Activated CD4-positive, alpha-beta T cell treated with anti-CD3 and anti-CD28 coated beads, Interleukin-2, amount 10 ng/mL, durations not matched to agents 24 days and 14 days (primary cell): ENCODE measurements around the gene TSPAN3. TPM values are rescaled to one million over a fixed set of nuclear protein-coding genes. Genes with fewer than 3 reads are reported as not detected.

Experiments
- DNase-seq: peaks from one replicate; pipeline ENCODE4 v3.0.0; 2022
- H3K27ac Mint-ChIP-seq: one replicate; pipeline ENCODE4 v1.8.0; 2022; ENCODE audit warnings: mild to moderate bottlenecking, mixed read lengths
- H3K27me3 Mint-ChIP-seq: one replicate; pipeline ENCODE4 v1.8.0; 2022; ENCODE audit warnings: mixed read lengths
- H3K36me3 Mint-ChIP-seq: one replicate; pipeline ENCODE4 v1.8.0; 2022; ENCODE audit warnings: low read depth, mild to moderate bottlenecking, mixed read lengths
- H3K4me1 Mint-ChIP-seq: one replicate; pipeline ENCODE4 v1.8.0; 2021; ENCODE audit warnings: mixed read lengths
- H3K4me3 Mint-ChIP-seq: one replicate; pipeline ENCODE4 v1.8.0; 2022; ENCODE audit warnings: mild to moderate bottlenecking, moderate library complexity, mixed read lengths
- H3K9me3 Mint-ChIP-seq: one replicate; pipeline ENCODE4 v1.8.0; 2021; ENCODE audit warnings: mixed read lengths
- intact Hi-C: fragments of 100-400 bp; cut with micrococcal nuclease; formaldehyde crosslinking; loops from one replicate; pipeline ENCODE4 v1.15.1; 2023
- total RNA-seq: library from RNA; stranded (reverse); gene quantifications from 2 replicates; pipeline ENCODE4 v1.2.3, GENCODE V29; 2022

TSPAN3 gene
- total RNA-seq, 1 donor from 2014 or later, result 41.4 TPM

- intact Hi-C loops, result no loop called here
- DNase-seq, result no peak
- H3K36me3 Mint-ChIP-seq, result no peaks in the 10 kb centered on the region
- peaks cover 5% of the 10 kb centered on the region for H3K27me3 Mint-ChIP-seq
- no peak overlapping the region for H3K4me3 Mint-ChIP-seq
- H3K27ac Mint-ChIP-seq, result no peak overlapping the region
- no peaks in the 10 kb centered on the region for H3K9me3 Mint-ChIP-seq
- H3K4me1 Mint-ChIP-seq, result no peaks in the 10 kb centered on the region
Measured at GRCh38 chr15:77097248-77097721, 26.4 kb upstream of the TSPAN3 start.

DNA sequence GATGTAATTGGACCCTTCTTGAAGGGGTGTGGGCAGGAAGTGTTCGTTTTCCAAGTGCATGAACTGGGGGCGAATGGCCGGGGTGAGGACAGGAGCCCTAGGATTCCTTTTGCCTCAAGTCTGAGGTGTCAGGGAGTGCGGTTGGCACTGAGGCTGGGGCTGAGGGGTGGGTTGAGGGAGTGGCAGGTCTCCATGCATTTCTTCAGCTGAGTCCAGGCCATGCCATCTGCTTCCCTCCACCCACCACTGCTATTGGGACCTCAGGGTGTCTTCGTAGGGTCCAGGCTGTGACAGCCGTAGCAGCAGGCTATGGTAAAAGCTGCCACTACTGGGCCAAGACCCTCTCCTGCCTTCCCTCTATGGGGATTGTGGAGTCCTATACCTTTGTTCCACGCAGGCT, 25.6 kb upstream of the TSPAN3 start:
- Mint-ChIP-seq H3K27me3 (peaks cover 5% of the 10 kb centered on the region), H3K9me3 (no peaks in the 10 kb centered on the region)

DNA sequence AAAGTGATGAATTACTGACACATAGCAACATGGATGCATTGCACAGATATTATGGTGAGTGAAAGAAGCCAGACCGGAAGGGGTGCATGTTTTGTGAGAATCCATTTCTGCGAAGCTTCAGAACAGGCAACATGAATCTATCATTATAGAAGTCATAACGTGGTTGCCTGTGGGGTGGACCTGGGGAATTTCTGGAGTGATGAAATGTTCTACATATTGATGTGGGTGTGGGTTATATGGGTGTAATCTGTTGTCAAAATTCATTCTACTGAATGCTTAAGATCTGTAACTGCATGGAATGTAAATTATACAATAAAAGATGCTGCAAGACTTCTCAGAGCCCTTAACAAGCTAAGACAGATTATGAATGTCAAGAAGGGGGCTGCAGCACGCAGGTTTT, 25.2 kb upstream of the TSPAN3 start:
- H3K27me3 Mint-ChIP-seq, result peaks cover 5% of the 10 kb centered on the region
- H3K27ac Mint-ChIP-seq, result no peak overlapping the region
- no peak for DNase-seq
- intact Hi-C loops, result no loop called here
- H3K9me3 Mint-ChIP-seq, result no peaks in the 10 kb centered on the region
- H3K4me1 Mint-ChIP-seq, result no peaks in the 10 kb centered on the region
- H3K36me3 Mint-ChIP-seq, result no peaks in the 10 kb centered on the region
- H3K4me3 Mint-ChIP-seq, result no peak overlapping the region

More for the DNA sequence above, 25.6 kb upstream of the TSPAN3 start:
- H3K4me3 Mint-ChIP-seq, result no peak overlapping the region
- no peaks in the 10 kb centered on the region for H3K36me3 Mint-ChIP-seq
- intact Hi-C loops, result no loop called here
- H3K4me1 Mint-ChIP-seq, result no peaks in the 10 kb centered on the region
- DNase-seq, result no peak
- H3K27ac Mint-ChIP-seq, result no peak overlapping the region

DNA sequence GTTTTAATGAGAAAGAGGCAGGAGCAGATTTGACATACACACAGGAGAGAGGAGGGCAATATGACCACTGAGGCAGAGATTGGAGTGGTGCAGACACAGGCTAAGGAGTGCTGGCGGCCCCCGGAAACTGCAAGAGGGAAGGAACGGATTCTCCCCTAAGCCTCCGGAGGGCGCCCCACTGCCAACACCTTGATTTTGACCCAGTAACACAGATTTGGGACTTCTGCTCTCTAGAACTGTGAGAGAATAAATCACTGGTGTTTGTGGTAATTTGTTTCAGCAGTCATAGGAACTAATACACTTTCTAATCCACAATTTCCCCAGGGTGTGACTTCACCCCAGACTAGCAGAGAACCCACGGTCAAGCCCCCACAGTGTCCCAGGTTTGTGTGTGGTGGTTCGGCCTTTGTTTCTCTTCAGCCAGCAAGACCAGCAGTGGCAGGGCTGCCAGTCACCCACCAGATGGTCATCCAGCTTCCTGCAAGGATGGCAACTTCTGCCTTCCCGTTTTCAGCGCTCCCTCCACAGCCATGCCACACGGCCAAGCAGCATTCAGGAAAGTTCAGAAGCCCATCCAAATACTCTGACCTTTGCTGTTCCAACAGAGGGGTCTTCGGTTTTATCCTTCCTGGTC, 23.6 kb upstream of the TSPAN3 start:
- H3K36me3 Mint-ChIP-seq, result no peaks in the 10 kb centered on the region
- intact Hi-C loops, result no loop called here
- no peaks in the 10 kb centered on the region for H3K9me3 Mint-ChIP-seq
- no peak for DNase-seq
- no peaks in the 10 kb centered on the region for H3K4me1 Mint-ChIP-seq
- H3K27ac Mint-ChIP-seq, result no peak overlapping the region
- peaks cover 8% of the 10 kb centered on the region for H3K27me3 Mint-ChIP-seq
- no peak overlapping the region for H3K4me3 Mint-ChIP-seq

DNA sequence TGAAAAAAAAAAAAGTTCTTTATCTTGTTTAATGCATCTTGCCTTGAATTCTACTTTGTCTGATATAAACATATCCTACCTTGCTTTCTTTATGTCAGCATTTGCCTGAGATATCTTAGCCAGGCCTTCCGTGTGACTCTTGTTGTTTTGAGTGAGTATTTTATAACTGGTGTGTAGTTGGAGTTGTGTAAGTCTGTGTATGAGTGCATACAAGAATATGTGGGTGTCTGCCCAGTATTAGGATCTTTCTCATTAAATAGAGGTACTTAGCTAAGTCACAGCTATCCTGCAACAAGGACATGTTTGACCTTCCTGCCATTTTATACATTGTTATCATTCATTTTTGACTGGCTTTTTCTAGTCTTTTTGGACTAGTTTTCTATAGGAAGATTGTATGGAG, 22.5 kb upstream of the TSPAN3 start:
- Mint-ChIP-seq H3K27me3 (peaks cover 10% of the 10 kb centered on the region), H3K36me3 (no peaks in the 10 kb centered on the region), H3K9me3 (no peaks in the 10 kb centered on the region), H3K4me1 (no peaks in the 10 kb centered on the region), H3K27ac (no peak overlapping the region), H3K4me3 (no peak overlapping the region)
- intact Hi-C loops, result no loop called here
- no peak for DNase-seq

DNA sequence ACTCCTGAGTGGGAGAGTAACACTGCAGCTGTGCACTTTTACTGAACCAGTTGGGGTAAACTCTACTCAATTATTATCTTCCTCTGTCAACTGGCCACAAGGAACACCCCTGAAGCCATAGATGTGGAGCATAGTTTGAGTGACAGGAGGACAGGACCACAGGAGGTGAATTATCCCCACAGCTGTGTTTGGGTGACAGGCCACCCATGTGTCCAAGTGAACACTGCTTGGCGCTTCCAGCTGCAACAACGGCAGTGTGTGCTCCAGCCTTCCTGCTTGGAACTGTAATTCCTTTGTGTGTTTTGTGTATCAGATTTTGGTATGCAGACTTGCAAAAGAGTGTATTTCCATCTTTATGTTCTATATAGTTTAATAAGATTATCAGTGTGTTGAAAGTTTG, 20.2 kb upstream of the TSPAN3 start:
- DNase-seq, result no peak
- intact Hi-C loops, result no loop called here
- Mint-ChIP-seq H3K27ac (no peak overlapping the region), H3K4me3 (no peak overlapping the region), H3K27me3 (peaks cover 9% of the 10 kb centered on the region), H3K9me3 (no peaks in the 10 kb centered on the region), H3K36me3 (no peaks in the 10 kb centered on the region), H3K4me1 (no peaks in the 10 kb centered on the region)

- no peak overlapping the region for H3K4me3 Mint-ChIP-seq
- no peaks in the 10 kb centered on the region for H3K36me3 Mint-ChIP-seq
- H3K27me3 Mint-ChIP-seq, result peaks cover 11% of the 10 kb centered on the region
- H3K9me3 Mint-ChIP-seq, result no peaks in the 10 kb centered on the region
- no peak overlapping the region for H3K27ac Mint-ChIP-seq
- peaks cover 9% of the 10 kb centered on the region for H3K4me1 Mint-ChIP-seq
- DNase-seq, result no peak
- intact Hi-C loops, result no loop called here
Measured at GRCh38 chr15:77087213-77087612, 16.3 kb upstream of the TSPAN3 start.

- intact Hi-C loops, result no loop called here
- Mint-ChIP-seq H3K9me3 (no peaks in the 10 kb centered on the region), H3K27me3 (peaks cover 7% of the 10 kb centered on the region), H3K4me1 (peaks cover 9% of the 10 kb centered on the region), H3K4me3 (no peak overlapping the region), H3K27ac (no peak overlapping the region), H3K36me3 (no peaks in the 10 kb centered on the region)
- DNase-seq, result no peak
Measured at GRCh38 chr15:77085297-77085696, 14.4 kb upstream of the TSPAN3 start.

DNA sequence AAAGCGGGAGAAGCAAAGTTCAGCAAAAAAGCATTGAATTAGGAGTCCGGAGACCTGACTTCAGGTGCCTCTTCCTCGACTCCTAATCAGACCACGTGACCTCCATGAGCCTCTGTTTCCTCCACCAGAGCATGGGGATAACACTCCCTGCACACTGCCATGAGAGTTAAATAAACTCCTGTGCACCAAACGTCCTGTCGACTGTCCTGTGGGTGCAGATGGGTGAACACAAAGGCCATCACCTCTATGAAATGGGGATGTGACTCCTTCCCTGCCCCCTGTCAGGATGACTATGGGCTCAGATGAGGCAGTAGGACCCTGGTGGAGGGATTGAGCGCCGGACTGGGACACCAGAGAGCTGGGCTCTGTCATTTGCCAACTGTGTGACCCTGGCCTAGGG, 13.5 kb upstream of the TSPAN3 start:
- Mint-ChIP-seq H3K27me3 (peaks cover 7% of the 10 kb centered on the region), H3K4me3 (no peak overlapping the region), H3K36me3 (no peaks in the 10 kb centered on the region), H3K4me1 (peaks cover 9% of the 10 kb centered on the region), H3K27ac (no peak overlapping the region), H3K9me3 (no peaks in the 10 kb centered on the region)
- intact Hi-C loops, result no loop called here
- DNase-seq, result no peak

- Mint-ChIP-seq H3K9me3 (no peaks in the 10 kb centered on the region), H3K27ac (no peak overlapping the region), H3K4me1 (peaks cover 9% of the 10 kb centered on the region), H3K36me3 (no peaks in the 10 kb centered on the region), H3K4me3 (peak overlapping the region; percentile 55), H3K27me3 (peaks cover 6% of the 10 kb centered on the region)
- DNase-seq, result peak; percentile 80
- intact Hi-C loops, result no loop called here
Measured at GRCh38 chr15:77083381-77084160, 12.7 kb upstream of the TSPAN3 start.

DNA sequence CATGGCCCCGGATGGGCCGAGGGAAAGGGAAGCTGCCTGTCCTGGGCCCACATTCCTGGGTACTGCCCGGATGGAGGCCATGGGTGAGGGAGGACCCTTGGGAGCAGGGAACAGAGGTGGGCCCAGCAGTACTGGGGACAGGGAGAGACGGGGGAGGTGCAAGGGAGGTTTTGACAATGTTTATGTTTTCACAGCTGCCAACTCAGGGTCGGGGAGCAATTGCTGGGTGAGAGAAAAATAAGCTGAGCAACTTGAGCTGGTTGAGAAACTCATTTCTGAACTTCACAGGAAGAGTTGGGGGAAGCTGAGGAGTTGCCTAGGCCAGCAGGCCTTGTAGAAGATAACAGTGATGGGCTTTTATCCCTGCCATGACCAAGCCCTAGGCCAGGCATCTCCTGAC, 11.1 kb upstream of the TSPAN3 start:
- Mint-ChIP-seq H3K4me3 (no peak overlapping the region), H3K36me3 (no peaks in the 10 kb centered on the region), H3K9me3 (no peaks in the 10 kb centered on the region), H3K4me1 (peaks cover 9% of the 10 kb centered on the region), H3K27me3 (peaks cover 5% of the 10 kb centered on the region), H3K27ac (no peak overlapping the region)
- intact Hi-C loops, result no loop called here
- DNase-seq, result no peak

- Mint-ChIP-seq H3K27me3 (peaks cover 13% of the 10 kb centered on the region), H3K27ac (no peak overlapping the region), H3K4me3 (no peak overlapping the region), H3K36me3 (no peaks in the 10 kb centered on the region), H3K4me1 (peaks cover 5% of the 10 kb centered on the region), H3K9me3 (no peaks in the 10 kb centered on the region)
- intact Hi-C loops, result no loop called here
- no peak for DNase-seq
Measured at GRCh38 chr15:77076323-77076915, 5.5 kb upstream of the TSPAN3 start.

- intact Hi-C loops, result no loop called here
- H3K27me3 Mint-ChIP-seq, result peaks cover 13% of the 10 kb centered on the region
- no peaks in the 10 kb centered on the region for H3K36me3 Mint-ChIP-seq
- peaks cover 8% of the 10 kb centered on the region for H3K4me1 Mint-ChIP-seq
- H3K4me3 Mint-ChIP-seq, result no peak overlapping the region
- no peak overlapping the region for H3K27ac Mint-ChIP-seq
- DNase-seq, result no peak
- H3K9me3 Mint-ChIP-seq, result no peaks in the 10 kb centered on the region
Measured at GRCh38 chr15:77075528-77075927, 4.6 kb upstream of the TSPAN3 start.

- Mint-ChIP-seq H3K4me1 (peaks cover 14% of the 10 kb centered on the region), H3K4me3 (no peak overlapping the region), H3K9me3 (no peaks in the 10 kb centered on the region), H3K27ac (no peak overlapping the region), H3K27me3 (peaks cover 19% of the 10 kb centered on the region), H3K36me3 (peaks cover 6% of the 10 kb centered on the region)
- intact Hi-C loops, result no loop called here
- DNase-seq, result no peak
Measured at GRCh38 chr15:77074350-77074749, 3.4 kb upstream of the TSPAN3 start.
